Activated CD4-positive, alpha-beta memory T cell treated with anti-CD3 and anti-CD28 coated beads for 36 hours (primary cell): ENCODE results near the gene DCXR. TPM values are rescaled to one million over a fixed set of nuclear protein-coding genes. Genes with fewer than 3 reads are reported as not detected.

ENCODE experiments used
- CTCF ChIA-PET: fragments of 350-600 bp; sonication (Branson Sonifier 250); formaldehyde crosslinking; loops from one replicate; lab custom pipeline; 2021; ENCODE audit warnings: antibody characterized with exemption, inconsistent platforms; lab: Charles Lee
- POLR2A ChIA-PET: fragments of 350-600 bp; sonication (Branson Sonifier 250); formaldehyde crosslinking; loops from one replicate; lab custom pipeline; 2021; ENCODE audit warnings: antibody characterized with exemption; lab: Charles Lee
- DNase-seq: peaks from one replicate; pipeline ENCODE4 v3.0.0-alpha.2; 2020
- H3K27ac Mint-ChIP-seq: one replicate; pipeline ENCODE4 v1.8.0; 2021; ENCODE audit warnings: mixed read lengths
- H3K27me3 Mint-ChIP-seq: one replicate; pipeline ENCODE4 v1.8.0; 2021; ENCODE audit warnings: mixed read lengths
- H3K36me3 Mint-ChIP-seq: one replicate; pipeline ENCODE4 v1.8.0; 2021; ENCODE audit warnings: mixed read lengths
- H3K4me1 Mint-ChIP-seq: one replicate; pipeline ENCODE4 v1.8.0; 2021; ENCODE audit warnings: low read depth, mixed read lengths
- H3K4me3 Mint-ChIP-seq: one replicate; pipeline ENCODE4 v1.8.0; 2021; ENCODE audit warnings: mild to moderate bottlenecking, mixed read lengths
- H3K9me3 Mint-ChIP-seq: one replicate; pipeline ENCODE4 v1.8.0; 2021; ENCODE audit warnings: mixed read lengths
- intact Hi-C: fragments of 100-400 bp; cut with micrococcal nuclease; formaldehyde crosslinking; loops from one replicate; pipeline ENCODE4 v1.15.1; 2023
- total RNA-seq, 2 experiments: library from RNA; stranded (reverse); gene quantifications; one replicate each; pipeline ENCODE4 v1.2.3, GENCODE V29; 2021

Gene DCXR
- total RNA-seq, 2 experiments from 2014 or later, result 105 to 115 TPM

DNA sequence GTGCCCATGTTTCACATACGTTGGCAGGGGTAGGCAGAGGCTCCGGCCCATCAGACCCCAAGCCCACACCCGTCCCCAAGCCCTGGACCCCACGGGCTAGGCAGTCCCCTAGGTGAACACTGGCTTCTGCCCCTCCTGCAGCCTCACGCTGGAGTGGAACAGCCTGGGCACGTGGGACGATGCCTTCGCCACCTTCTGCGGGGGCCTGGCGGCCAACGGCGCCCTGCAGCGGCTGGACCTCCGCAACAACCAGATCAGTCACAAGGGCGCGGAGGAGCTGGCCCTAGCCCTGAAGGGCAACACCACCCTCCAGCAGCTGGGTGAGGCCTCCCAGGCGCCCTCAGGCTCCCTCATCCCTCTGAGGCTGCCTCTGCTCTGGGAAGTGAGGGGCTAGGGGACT, 12.6 kb downstream of the DCXR start:
- Mint-ChIP-seq H3K27ac (no peak overlapping the region), H3K4me3 (no peak overlapping the region), H3K9me3 (no peaks in the 10 kb centered on the region), H3K36me3 (no peaks in the 10 kb centered on the region), H3K4me1 (peaks cover 28% of the 10 kb centered on the region), H3K27me3 (no peaks in the 10 kb centered on the region)
- no peak for DNase-seq
- ChIA-PET POLR2A (interaction anchor here (2.1 kb wide), 1 partner anchor 13 kb away, joined by 8 read pairs; the partner anchor contains the start of gene DCXR), CTCF (interaction anchor here (1.9 kb wide), 1 partner anchor 65 kb away, joined by 9 read pairs; no protein-coding TSS in a partner anchor)
- intact Hi-C loops, result no loop called here

DNA sequence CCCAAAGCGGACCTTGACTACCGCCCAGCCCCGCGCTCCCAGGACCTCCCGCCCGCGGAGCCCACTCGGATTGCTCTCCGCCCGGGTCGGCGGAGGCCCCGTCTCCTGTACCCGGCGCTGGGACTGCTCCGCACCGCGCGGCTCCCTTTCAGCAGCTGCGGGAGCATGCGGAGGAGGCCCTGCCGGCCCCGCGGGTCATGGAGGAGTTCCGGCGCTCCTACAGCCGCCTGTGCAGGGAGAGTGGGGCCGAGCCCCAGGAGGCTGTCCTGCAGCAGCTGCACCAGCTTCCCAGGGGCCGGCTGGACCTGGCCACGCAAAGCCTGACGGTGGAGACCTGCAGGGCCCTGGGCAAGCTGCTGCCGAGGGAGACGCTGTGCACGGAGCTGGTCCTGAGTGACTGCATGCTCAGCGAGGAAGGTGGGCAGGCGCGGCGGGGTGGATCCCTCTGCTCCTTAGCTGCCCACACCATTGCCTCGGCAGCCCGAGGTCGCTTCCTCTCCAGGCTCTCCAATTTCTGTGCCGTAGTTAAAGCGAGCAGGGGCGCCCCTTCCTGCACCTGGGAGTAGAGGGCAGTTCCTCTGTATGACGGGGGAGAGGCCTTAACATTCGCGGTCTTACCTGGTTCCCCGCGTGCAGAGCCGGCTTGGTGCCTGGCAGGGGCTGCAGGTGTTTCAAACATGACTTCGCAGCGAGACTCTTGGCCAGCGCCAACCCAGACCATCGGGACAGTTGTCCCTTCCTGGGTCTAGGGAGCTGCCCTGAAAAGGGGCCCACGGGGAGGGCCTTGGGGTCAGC, 13.9 kb downstream of the DCXR start:
- Mint-ChIP-seq H3K27ac (no peak overlapping the region), H3K27me3 (no peaks in the 10 kb centered on the region), H3K9me3 (no peaks in the 10 kb centered on the region), H3K36me3 (no peaks in the 10 kb centered on the region), H3K4me1 (peaks cover 24% of the 10 kb centered on the region), H3K4me3 (peak overlapping the region; percentile 84)
- CTCF ChIA-PET, result interaction anchor here (0.9 to 6.4 kb wide), 8 partner anchors 13 to 190 kb away, joined by 3 to 174 read pairs (median 4); partner anchors contain the start of genes DCXR, FASN, MAFG and NOTUM
- intact Hi-C loops, result loop anchor here (1.0 to 2.0 kb wide), 6 partner anchors 13 to 250 kb away; partner anchors contain the start of genes ASPSCR1, CSNK1D, DCXR and FASN
- DNase-seq, result peak; percentile 37
- POLR2A ChIA-PET, result interaction anchor here (0.9 to 2.1 kb wide), 3 partner anchors 14 to 182 kb away, joined by 4 to 8 read pairs (median 5); partner anchors contain the start of gene DCXR

DNA sequence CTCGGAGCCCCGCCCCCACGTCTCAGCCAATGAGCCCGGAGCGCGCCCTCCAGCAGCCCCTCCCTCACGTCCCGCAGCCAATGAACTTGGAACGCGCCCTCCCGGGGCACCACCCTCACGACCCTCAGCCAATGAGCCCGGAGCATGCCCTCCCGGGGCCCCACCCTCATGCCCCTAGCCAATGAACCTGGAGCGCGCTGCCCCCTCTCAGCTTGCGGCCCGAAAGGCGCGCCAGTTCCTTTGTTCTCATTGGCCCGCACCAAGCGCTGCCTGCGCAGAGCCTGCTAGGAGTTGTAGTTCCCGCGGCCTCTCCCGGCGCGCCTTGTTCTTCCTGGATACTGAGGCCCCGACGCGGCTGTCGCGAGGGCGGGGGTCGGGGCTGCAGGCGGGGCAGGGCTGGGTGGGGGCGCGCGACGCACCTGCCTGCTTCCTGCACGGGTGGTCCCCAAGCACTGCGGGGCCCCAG, 14.5 kb downstream of the DCXR start, which contains the start of gene LRRC45:
TSS of gene LRRC45 (plus strand) at position 325 of the 466 bp plus-strand sequence. CDS start 339 bp downstream, outside the sequence.
- Mint-ChIP-seq H3K27ac (peak within 1 kb of the TSS; percentile 66), H3K27me3 (no peaks in the 10 kb centered on the region), H3K4me3 (peak within 1 kb of the TSS; percentile 84), H3K9me3 (no peaks in the 10 kb centered on the region), H3K4me1 (peaks cover 24% of the 10 kb centered on the region), H3K36me3 (no peaks in the 10 kb centered on the region)
- POLR2A ChIA-PET, result interaction anchor here (0.8 to 2.3 kb wide), 5 partner anchors 15 to 84 kb away, joined by 3 to 8 read pairs (median 5); partner anchors contain the start of genes ASPSCR1 and DCXR
- CTCF ChIA-PET, result interaction anchor here (0.9 to 6.4 kb wide), 10 partner anchors 7 to 288 kb away, joined by 3 to 174 read pairs (median 4); partner anchors contain the start of genes DCXR, FASN, MAFG and NOTUM
- peak; percentile 100 for DNase-seq
- intact Hi-C loops, result loop anchor here (1.0 to 2.0 kb wide), 6 partner anchors 14 to 250 kb away; partner anchors contain the start of genes ASPSCR1, CSNK1D, DCXR and FASN

DNA sequence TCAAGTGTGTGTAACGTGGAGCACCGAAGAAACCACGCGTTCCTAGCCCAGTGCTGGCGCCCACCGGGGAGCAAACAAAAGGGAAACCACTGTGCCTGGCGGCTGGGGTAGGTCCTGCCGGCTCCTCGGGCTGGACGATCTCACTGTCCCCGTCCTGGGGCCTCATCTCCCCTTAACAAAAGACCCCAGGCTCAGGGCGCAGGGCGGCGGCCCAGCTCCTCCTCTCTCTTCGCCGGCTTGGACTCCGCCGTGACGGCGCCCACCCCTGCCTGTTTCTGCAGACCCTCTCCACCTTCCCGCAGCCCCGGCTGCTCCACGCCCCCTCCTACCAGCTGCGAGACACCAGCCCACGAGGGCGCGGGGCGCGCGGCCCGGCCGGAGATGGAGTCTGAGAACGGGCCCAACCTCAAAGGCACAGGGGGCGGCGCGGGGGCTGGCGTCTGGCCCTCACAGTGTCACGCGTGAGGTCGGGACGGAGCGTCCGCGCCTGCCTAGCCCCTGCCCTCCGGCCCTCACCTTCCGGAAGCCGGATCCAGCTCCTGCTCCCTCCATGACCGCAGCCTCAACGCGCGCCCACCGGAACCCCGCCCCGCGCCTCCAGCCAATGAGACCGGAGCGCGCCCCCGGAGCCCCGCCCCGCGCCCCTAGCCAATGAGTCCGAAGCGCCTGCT, 15.1 kb downstream of the DCXR start, which contains the start of gene CENPX:
TSS of gene CENPX (minus strand) at position 569 of the 671 bp plus-strand sequence. CDS start at position 552, 17 bp downstream.
- peak within 1 kb of the TSS; percentile 84 for H3K4me3 Mint-ChIP-seq
- H3K4me1 Mint-ChIP-seq, result peaks cover 24% of the 10 kb centered on the region
- H3K27me3 Mint-ChIP-seq, result no peaks in the 10 kb centered on the region
- H3K9me3 Mint-ChIP-seq, result no peaks in the 10 kb centered on the region
- no peak for DNase-seq
- H3K36me3 Mint-ChIP-seq, result no peaks in the 10 kb centered on the region
- intact Hi-C loops, result loop anchor here (2.0 kb wide), 2 partner anchors 14 to 162 kb away; partner anchors contain the start of genes DCXR and P4HB
- POLR2A ChIA-PET, result interaction anchor here (0.8 to 2.3 kb wide), 7 partner anchors 15 to 152 kb away, joined by 3 to 8 read pairs (median 5); partner anchors contain the start of genes ASPSCR1 and DCXR
- H3K27ac Mint-ChIP-seq, result peak within 1 kb of the TSS; percentile 66
- CTCF ChIA-PET, result interaction anchor here (0.9 to 6.4 kb wide), 13 partner anchors 8 to 288 kb away, joined by 3 to 174 read pairs (median 6); partner anchors contain the start of genes ASPSCR1, DCXR, FASN and MAFG

DNA sequence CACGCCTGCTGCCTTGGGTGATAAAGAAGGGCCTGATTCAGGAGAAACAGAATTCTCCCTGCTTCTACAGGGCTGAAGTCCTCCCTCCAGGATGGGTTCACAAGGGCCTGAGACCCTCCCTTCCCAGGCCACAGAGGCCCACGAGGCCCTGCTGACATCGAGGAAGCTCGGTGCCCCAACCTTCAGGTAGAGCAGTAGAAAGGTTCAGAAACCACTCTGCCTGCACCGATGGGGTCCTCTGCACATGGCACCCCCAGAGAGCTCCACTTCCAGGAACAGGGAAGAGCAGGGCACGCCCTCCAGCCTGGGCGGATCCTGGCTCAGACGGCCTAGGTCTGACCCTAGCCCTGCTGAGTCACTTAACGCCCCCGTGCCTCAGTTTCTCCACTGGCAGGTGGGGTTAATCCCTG, 15.6 kb downstream of the DCXR start:
- no peak for DNase-seq
- ChIA-PET POLR2A (interaction anchor here (1.0 to 2.3 kb wide), 6 partner anchors 16 to 152 kb away, joined by 3 to 8 read pairs (median 5); partner anchors contain the start of genes ASPSCR1 and DCXR), CTCF (interaction anchor here (0.7 to 6.4 kb wide), 15 partner anchors 9 to 286 kb away, joined by 3 to 174 read pairs (median 5); partner anchors contain the start of genes ASPSCR1, DCXR, FASN and MAFG)
- Mint-ChIP-seq H3K27ac (peak overlapping the region; percentile 66), H3K4me3 (peak overlapping the region; percentile 84), H3K4me1 (peaks cover 24% of the 10 kb centered on the region), H3K36me3 (no peaks in the 10 kb centered on the region), H3K9me3 (no peaks in the 10 kb centered on the region), H3K27me3 (no peaks in the 10 kb centered on the region)
- intact Hi-C loops, result loop anchor here (2.0 kb wide), 2 partner anchors 15 to 161 kb away; partner anchors contain the start of genes DCXR and P4HB

DNA sequence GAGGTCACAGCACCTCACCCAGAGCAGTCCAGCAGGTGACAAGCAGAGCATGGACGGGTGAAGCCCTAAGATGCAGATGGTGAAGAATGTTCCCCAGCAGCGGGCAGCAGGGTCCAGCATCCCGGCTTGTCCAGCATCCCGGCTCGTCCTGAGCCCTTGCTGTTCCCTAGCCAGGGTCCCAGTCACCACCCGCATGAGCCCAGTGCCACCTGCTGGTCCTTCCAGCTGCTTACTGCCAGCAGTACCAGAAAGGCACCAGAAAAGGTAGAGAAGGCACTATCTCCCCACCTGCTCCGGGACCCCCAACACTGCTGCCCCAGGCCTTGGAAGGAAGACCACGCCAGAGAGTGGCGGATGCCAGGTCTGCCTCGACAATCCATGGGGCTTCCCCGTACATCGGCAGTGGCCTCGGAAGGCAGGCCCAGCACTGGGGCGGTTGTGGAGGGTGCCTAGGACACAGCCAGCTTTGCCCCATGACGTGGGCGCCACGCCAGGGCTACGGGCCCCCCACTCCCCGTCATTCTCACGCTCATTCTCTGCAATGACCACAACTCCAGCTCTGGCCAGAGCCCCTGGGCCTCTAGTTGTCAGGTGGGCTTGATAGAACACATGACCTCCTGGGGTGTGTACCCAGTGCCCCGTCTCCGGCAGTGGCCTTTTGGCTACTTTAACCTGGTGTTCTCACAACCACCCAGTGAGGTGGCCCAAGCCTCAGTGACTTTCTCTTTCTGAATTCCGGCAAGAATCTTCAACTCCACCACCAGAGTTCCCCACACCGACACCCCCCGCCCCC, 16.2 kb downstream of the DCXR start:
- Mint-ChIP-seq H3K4me1 (peaks cover 24% of the 10 kb centered on the region), H3K4me3 (peak overlapping the region; percentile 84), H3K36me3 (no peaks in the 10 kb centered on the region), H3K27ac (peak overlapping the region; percentile 58), H3K9me3 (no peaks in the 10 kb centered on the region), H3K27me3 (no peaks in the 10 kb centered on the region)
- DNase-seq, result peak; percentile 76
- ChIA-PET POLR2A (interaction anchor here (0.9 to 2.3 kb wide), 6 partner anchors 16 to 151 kb away, joined by 3 to 8 read pairs (median 5); partner anchors contain the start of genes ASPSCR1 and DCXR), CTCF (interaction anchor here (0.6 to 6.4 kb wide), 20 partner anchors 9 to 286 kb away, joined by 3 to 174 read pairs (median 4); partner anchors contain the start of genes ASPSCR1, DCXR, MAFG and NOTUM)
- intact Hi-C loops, result no loop called here

DNA sequence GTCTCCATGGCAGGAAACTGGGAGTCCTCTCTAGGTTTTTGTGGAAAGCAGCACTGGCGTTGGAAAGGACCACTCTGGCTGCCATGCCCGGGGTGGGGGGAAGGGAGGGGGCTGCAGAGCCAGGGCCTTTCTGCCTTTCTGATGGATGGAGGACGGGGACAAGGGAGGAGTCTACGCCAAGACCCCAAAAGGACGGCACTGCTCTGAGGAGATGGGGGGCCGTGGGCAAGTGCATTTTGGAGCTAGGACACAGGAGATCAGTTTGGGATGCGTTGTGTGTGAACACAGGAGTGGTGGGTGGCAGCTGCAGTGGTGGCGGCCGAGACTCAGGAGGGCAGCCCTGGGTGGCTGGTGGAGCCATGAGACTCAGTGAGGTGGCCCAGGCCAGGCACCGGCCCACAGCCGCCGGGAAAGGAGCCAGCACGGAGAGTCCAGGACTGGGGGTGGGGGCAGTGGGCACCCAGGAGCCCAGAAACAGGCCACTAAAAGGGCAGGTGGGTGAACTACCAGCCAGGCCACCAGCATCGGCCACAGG, 16.9 kb downstream of the DCXR start:
- Mint-ChIP-seq H3K36me3 (no peaks in the 10 kb centered on the region), H3K27ac (no peak overlapping the region), H3K9me3 (no peaks in the 10 kb centered on the region), H3K4me1 (peaks cover 24% of the 10 kb centered on the region), H3K4me3 (peak overlapping the region; percentile 26), H3K27me3 (no peaks in the 10 kb centered on the region)
- DNase-seq, result no peak
- CTCF ChIA-PET, result interaction anchor here (0.6 to 6.4 kb wide), 21 partner anchors 10 to 285 kb away, joined by 3 to 174 read pairs (median 4); partner anchors contain the start of genes ASPSCR1, MAFG, NOTUM and RAC3
- intact Hi-C loops, result no loop called here
- POLR2A ChIA-PET, result interaction anchor here (0.9 to 2.3 kb wide), 6 partner anchors 17 to 61 kb away, joined by 3 to 8 read pairs (median 7); partner anchors contain the start of genes ASPSCR1, DCXR and NOTUM

DNA sequence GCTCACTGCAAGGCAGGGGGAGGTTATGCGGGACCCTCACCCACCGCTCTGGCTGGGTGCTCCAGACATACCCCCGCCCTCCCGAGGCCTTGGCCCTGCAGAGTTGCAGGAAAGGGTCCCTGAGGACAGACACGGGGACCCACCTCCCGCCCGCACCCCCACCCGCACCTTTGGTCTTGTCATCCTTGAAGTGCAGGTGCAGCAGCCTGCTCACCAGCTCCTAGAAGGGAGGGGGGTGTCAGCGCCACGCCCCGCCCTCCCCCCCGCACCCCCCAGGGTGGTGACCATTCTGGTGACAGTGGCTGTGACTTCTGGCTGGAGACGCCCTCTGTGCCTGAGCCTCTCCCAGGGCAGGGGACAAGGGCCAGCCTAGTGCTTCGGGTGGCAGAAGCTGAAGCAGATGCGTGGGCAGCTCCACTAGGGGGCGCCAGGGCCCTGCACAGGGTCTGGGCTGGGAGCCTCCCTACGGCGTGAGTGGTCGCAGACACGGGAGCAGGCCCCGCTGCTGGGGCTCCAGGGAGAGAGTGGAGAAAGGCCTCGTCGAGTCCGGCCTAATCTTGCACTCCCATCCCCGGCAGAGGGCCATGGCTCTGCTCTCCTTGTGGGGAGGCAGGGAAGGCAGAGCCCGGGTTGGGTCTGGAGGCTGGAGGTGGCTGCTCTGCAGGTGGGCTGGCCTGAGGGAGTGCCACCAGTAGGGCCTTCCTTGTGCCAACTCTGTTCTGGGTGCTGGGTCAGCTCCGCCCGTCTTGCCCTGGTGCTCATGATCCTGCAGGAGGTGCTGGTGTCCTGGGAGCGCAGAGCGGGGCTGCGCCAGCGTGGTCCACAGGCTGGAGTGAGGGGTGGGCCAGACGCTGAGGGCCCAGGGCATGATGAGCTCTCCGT, 17.6 kb downstream of the DCXR start:
- H3K27me3 Mint-ChIP-seq, result no peaks in the 10 kb centered on the region
- no peaks in the 10 kb centered on the region for H3K9me3 Mint-ChIP-seq
- H3K36me3 Mint-ChIP-seq, result no peaks in the 10 kb centered on the region
- ChIA-PET POLR2A (interaction anchor here (1.0 to 1.5 kb wide), 2 partner anchors 41 to 60 kb away, joined by 3 to 7 read pairs; partner anchors contain the start of gene NOTUM), CTCF (interaction anchor here (0.6 to 6.4 kb wide), 21 partner anchors 11 to 134 kb away, joined by 3 to 174 read pairs (median 4); partner anchors contain the start of genes ASPSCR1, DCXR, MAFG and NOTUM)
- H3K27ac Mint-ChIP-seq, result no peak overlapping the region
- peak; percentile 77 for DNase-seq
- no peak overlapping the region for H3K4me3 Mint-ChIP-seq
- H3K4me1 Mint-ChIP-seq, result peaks cover 24% of the 10 kb centered on the region
- intact Hi-C loops, result no loop called here
